Fibroblast of peridontal ligament (primary cell): ENCODE data around the gene BANP.

ENCODE experiments used
- DNase-seq: peaks from one replicate; pipeline ENCODE4 v3.0.0-alpha.2; 2010; ENCODE audit errors: extremely low read depth

BANP gene

DNA sequence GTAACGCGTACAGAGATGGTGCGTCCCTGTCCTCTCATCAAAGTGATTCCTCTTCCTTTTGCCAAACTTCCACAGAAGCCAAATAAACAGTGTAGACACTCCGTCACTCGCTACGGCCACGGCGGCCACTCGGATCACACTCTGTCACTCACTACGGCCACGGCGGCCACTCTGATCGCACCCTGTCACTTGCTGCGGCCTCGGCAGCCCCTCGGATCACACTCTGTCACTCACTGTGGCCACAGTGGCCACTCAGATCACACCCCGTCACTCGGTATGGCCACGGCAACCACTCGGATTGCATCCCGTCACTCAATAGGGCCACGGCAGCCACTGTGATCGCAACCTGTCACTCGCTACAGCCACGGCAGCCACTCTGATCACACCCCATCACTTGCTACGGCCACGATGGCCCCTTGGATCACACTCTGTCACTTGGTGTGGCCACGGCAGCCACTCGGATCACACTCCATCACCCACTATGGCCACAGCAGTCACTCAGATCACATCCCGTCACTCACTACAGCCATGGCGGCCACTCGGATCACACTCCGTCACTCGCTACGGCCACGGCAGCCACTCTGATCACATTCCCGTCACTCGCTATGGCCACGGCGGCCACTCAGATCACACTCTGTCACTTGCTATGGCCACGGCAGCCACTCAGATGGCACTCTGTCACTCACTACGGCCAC is 170.8 kb downstream of the BANP start:
- no peak for DNase-seq
